A549 (cell line): Measurements from ENCODE around the gene SH3RF2.

Experiments
- BHLHE40 ChIP-seq: IDR thresholded peaks from 2 replicates; pipeline ENCODE4 v1.6.1; 2012; ENCODE audit warnings: low read depth, low read length, inconsistent platforms
- CTCF ChIP-seq: fragments of >200 bp; sonication (Bioruptor Twin); formaldehyde crosslinking; IDR thresholded peaks from 3 replicates; pipeline ENCODE4 v1.5.1; 2016
- EHMT2 ChIP-seq: fragments of 200-600 bp; sonication (generic); IDR thresholded peaks from 2 replicates; pipeline ENCODE4 v1.6.1; 2016; ENCODE audit warnings: antibody characterized with exemption, low read depth, mild to moderate bottlenecking, moderate library complexity
- MAZ ChIP-seq: fragments of 150-350 bp; IDR thresholded peaks from 2 replicates; pipeline ENCODE4 v1.6.1; 2014; ENCODE audit warnings: antibody characterized with exemption, low read depth, low read length, borderline replicate concordance
- POLR2A ChIP-seq: IDR thresholded peaks from 2 replicates; pipeline ENCODE4 v1.6.1; 2012; ENCODE audit warnings: mild to moderate bottlenecking, low read length
- POLR2AphosphoS2 ChIP-seq: conservative IDR thresholded peaks from 2 replicates; pipeline ENCODE4 v1.6.1; 2012; ENCODE audit warnings: low read length, improper control_type of control experiment, inconsistent platforms
- RNF2 ChIP-seq: fragments of 200-600 bp; sonication (generic); IDR thresholded peaks from 2 replicates; pipeline ENCODE4 v1.6.1; 2016; ENCODE audit warnings: low read depth, mild to moderate bottlenecking, antibody characterized with exemption, moderate library complexity, borderline replicate concordance
- TF ChIP-seq, protein P1 (sequence below): fragments of 200-600 bp; sonication (generic); IDR thresholded peaks from 2 replicates; pipeline ENCODE4 v1.6.1; 2016; ENCODE audit warnings: antibody characterized with exemption, mild to moderate bottlenecking, moderate library complexity
- TF ChIP-seq, protein P2 (sequence below): fragments of 150-350 bp; IDR thresholded peaks from 2 replicates; pipeline ENCODE4 v1.6.1; 2014; ENCODE audit warnings: low read depth, mild to moderate bottlenecking, low read length

DNA sequence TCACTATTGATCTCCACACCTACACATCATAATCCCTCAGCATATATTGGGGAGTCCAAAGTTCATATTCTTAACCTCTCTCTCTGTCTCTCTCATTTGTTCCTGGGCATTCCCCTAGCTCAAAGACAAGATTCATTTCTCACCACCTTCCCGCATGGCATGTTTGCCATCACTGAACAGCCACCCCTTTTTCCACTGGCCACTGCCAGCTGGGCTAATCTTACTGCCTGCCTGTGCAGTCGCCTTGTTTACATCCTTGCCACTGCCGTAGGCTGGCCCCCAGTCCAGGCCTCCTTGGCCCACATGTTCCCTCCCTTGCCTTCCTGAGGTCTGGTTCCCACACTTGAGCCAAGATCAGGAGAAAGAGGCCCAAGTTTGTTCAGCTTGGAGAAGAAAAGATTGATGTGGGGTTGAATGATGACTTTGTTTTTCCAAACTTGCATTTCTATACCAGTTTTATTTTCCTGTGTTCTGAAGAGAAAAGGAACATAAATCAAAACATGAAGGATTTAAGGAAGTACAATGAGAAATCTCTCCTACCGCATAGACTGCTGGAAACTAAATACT, 88.8 kb downstream of the SH3RF2 start:
- TF ChIP-seq, protein P1, sequence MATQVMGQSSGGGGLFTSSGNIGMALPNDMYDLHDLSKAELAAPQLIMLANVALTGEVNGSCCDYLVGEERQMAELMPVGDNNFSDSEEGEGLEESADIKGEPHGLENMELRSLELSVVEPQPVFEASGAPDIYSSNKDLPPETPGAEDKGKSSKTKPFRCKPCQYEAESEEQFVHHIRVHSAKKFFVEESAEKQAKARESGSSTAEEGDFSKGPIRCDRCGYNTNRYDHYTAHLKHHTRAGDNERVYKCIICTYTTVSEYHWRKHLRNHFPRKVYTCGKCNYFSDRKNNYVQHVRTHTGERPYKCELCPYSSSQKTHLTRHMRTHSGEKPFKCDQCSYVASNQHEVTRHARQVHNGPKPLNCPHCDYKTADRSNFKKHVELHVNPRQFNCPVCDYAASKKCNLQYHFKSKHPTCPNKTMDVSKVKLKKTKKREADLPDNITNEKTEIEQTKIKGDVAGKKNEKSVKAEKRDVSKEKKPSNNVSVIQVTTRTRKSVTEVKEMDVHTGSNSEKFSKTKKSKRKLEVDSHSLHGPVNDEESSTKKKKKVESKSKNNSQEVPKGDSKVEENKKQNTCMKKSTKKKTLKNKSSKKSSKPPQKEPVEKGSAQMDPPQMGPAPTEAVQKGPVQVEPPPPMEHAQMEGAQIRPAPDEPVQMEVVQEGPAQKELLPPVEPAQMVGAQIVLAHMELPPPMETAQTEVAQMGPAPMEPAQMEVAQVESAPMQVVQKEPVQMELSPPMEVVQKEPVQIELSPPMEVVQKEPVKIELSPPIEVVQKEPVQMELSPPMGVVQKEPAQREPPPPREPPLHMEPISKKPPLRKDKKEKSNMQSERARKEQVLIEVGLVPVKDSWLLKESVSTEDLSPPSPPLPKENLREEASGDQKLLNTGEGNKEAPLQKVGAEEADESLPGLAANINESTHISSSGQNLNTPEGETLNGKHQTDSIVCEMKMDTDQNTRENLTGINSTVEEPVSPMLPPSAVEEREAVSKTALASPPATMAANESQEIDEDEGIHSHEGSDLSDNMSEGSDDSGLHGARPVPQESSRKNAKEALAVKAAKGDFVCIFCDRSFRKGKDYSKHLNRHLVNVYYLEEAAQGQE, result no peak
- TF ChIP-seq CTCF, result no peak
- TF ChIP-seq POLR2A, result no peak
- no peak for TF ChIP-seq POLR2AphosphoS2
- TF ChIP-seq BHLHE40, result no peak
- TF ChIP-seq, protein P2, sequence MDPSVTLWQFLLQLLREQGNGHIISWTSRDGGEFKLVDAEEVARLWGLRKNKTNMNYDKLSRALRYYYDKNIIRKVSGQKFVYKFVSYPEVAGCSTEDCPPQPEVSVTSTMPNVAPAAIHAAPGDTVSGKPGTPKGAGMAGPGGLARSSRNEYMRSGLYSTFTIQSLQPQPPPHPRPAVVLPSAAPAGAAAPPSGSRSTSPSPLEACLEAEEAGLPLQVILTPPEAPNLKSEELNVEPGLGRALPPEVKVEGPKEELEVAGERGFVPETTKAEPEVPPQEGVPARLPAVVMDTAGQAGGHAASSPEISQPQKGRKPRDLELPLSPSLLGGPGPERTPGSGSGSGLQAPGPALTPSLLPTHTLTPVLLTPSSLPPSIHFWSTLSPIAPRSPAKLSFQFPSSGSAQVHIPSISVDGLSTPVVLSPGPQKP, result no peak
- no peak for TF ChIP-seq EHMT2
- no peak for TF ChIP-seq RNF2
- TF ChIP-seq MAZ, result no peak
